CD4-positive, CD25-positive, alpha-beta regulatory T cell (primary cell): ENCODE data around the gene MARVELD1. TPM values are rescaled to one million over a fixed set of nuclear protein-coding genes. Genes with fewer than 3 reads are reported as not detected.
"Not testable (repeated sequence)": the region's sequence is repeated elsewhere in the genome, so short reads cannot be mapped to it uniquely, and the experiment has no call there.

Source experiments
- ATAC-seq, 2 donors: fragments of 150-1000 bp; cut with Tn5 transposase; one replicate each; pipeline ENCODE4 v1.10.0; 2021; ENCODE audit warnings: low read depth in 2 of 2, moderate number of reproducible peaks in 2 of 2, moderate library complexity in 1 of 2
- DNase-seq, 3 donors: peaks; one replicate each; pipeline versions ENCODE4 v3.0.0 to v3.0.0-alpha.2; 2012 to 2022; ENCODE audit warnings: mixed read lengths in 1 of 3
- H3K27ac ChIP-seq: one replicate; pipeline ENCODE4 v1.7.0; 2013; ENCODE audit warnings: mild to moderate bottlenecking, low read length; ENCODE audit not compliant: insufficient read depth, poor library complexity, severe bottlenecking
- H3K27me3 ChIP-seq: one replicate; pipeline ENCODE4 v1.7.0; 2013; ENCODE audit warnings: low read length; ENCODE audit not compliant: control insufficient read depth, insufficient read depth
- H3K36me3 ChIP-seq: one replicate; pipeline ENCODE4 v1.7.0; 2013; ENCODE audit warnings: mild to moderate bottlenecking, low read length, moderate library complexity; ENCODE audit not compliant: control insufficient read depth, insufficient read depth
- H3K4me1 ChIP-seq: 2 replicates; pipeline ENCODE4 v1.7.0; 2013; ENCODE audit warnings: mild to moderate bottlenecking, low read length; ENCODE audit not compliant: insufficient read depth, control insufficient read depth, poor library complexity, severe bottlenecking
- H3K4me3 ChIP-seq: one replicate; pipeline ENCODE4 v1.7.0; 2013; ENCODE audit warnings: low read depth, mild to moderate bottlenecking, low read length, moderate library complexity
- H3K9me3 ChIP-seq, 2 experiments: 1 replicate in 1 of 2; 2 replicates in 1 of 2; pipeline ENCODE4 v1.7.0; 2013; ENCODE audit warnings: low read length in 2 of 2, mild to moderate bottlenecking in 1 of 2, moderate library complexity in 1 of 2; ENCODE audit not compliant: control insufficient read depth in 2 of 2
- H3K27ac Mint-ChIP-seq, 3 donors: one replicate each; pipeline ENCODE4 v1.8.0; 2020 to 2022; ENCODE audit warnings: mild to moderate bottlenecking in 3 of 3, mixed read lengths in 3 of 3, moderate library complexity in 2 of 3
- H3K27me3 Mint-ChIP-seq: one replicate; pipeline ENCODE4 v1.8.0; 2022; ENCODE audit warnings: mild to moderate bottlenecking, mixed read lengths
- H3K36me3 Mint-ChIP-seq: one replicate; pipeline ENCODE4 v1.8.0; 2020; ENCODE audit warnings: mixed read lengths
- H3K4me1 Mint-ChIP-seq, 4 donors: one replicate each; pipeline ENCODE4 v1.8.0; 2020 to 2022; ENCODE audit warnings: mixed read lengths in 4 of 4, mild to moderate bottlenecking in 1 of 4
- H3K4me3 Mint-ChIP-seq, 4 donors: one replicate each; pipeline ENCODE4 v1.8.0; 2020 to 2022; ENCODE audit warnings: mild to moderate bottlenecking in 4 of 4, mixed read lengths in 4 of 4, moderate library complexity in 3 of 4
- H3K9me3 Mint-ChIP-seq, 7 donors: one replicate each; pipeline ENCODE4 v1.8.0; 2020 to 2022; ENCODE audit warnings: mixed read lengths in 7 of 7, mild to moderate bottlenecking in 3 of 7, moderate library complexity in 2 of 7
- polyA plus RNA-seq, 4 donors: library from polyadenylated mRNA; unstranded; fragments of 300-500 nt; fragmentation: Illumina TruSeq; gene quantifications; one replicate each; pipeline ENCODE4 v1.2.3, GENCODE V29; 2021
- total RNA-seq: library from RNA; stranded (reverse); gene quantifications from one replicate; pipeline ENCODE4 v1.2.3, GENCODE V29; 2022

The MARVELD1 gene
- total and polyA plus RNA-seq, 5 donors from 2014 or later, result 0.62 TPM; not detected in 4

- H3K27me3 Mint-ChIP-seq, result no peaks in the 10 kb centered on the region
- H3K27ac Mint-ChIP-seq, result peak overlapping the region in 1 of 3 donors; percentile 20
- H3K4me3 Mint-ChIP-seq, result no peak overlapping the region
- H3K4me1 Mint-ChIP-seq, result peaks cover 0 to 6% (median 4%) of the 10 kb centered on the region in 4 donors
- no peaks in the 10 kb centered on the region for H3K9me3 Mint-ChIP-seq
- ATAC-seq (peak; percentile 78 to 87), DNase-seq (peak; percentile 35 to 68 (median 57))
- Histone ChIP-seq H3K4me3 (no peak overlapping the region), H3K27ac (no peak overlapping the region), H3K36me3 (peaks cover 26% of the 10 kb centered on the region), H3K4me1 (peaks cover 3% of the 10 kb centered on the region), H3K9me3 (no peaks in the 10 kb centered on the region), H3K27me3 (no peaks in the 10 kb centered on the region)
- peaks cover 18% of the 10 kb centered on the region for H3K36me3 Mint-ChIP-seq
Measured at GRCh38 chr10:97676770-97677581, 36.6 kb upstream of the MARVELD1 start.

DNA sequence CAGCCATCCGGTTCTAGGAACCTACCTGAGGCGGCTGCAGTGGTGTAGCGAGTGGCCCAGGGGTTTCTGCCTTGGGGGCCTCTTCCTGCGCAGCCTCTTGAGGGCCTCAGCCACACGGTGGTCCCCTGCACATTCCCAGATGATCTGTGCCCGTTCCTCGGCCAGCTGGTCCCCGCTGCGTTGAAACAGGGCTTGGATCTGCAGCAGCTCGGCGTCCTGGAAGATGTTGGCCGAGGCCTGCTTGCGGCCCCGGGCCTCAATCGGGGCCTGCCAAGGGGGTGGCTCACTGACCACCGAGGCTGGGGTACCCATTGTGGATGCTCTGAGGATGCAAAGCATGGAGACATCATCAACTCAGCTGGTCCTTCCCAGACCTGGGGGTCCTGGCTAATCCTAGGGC is 33.9 kb upstream of the MARVELD1 start:
- Mint-ChIP-seq H3K27me3 (no peaks in the 10 kb centered on the region), H3K27ac (no peak overlapping the region), H3K4me3 (no peak overlapping the region), H3K36me3 (peaks cover 4% of the 10 kb centered on the region), H3K9me3 (no peaks in the 10 kb centered on the region), H3K4me1 (peaks cover 0 to 7% (median 5%) of the 10 kb centered on the region in 4 donors)
- Histone ChIP-seq H3K9me3 (no peaks in the 10 kb centered on the region), H3K36me3 (peaks cover 15% of the 10 kb centered on the region), H3K4me3 (no peak overlapping the region), H3K4me1 (peaks cover 3% of the 10 kb centered on the region), H3K27me3 (no peaks in the 10 kb centered on the region), H3K27ac (no peak overlapping the region)
- ATAC-seq (no peak), DNase-seq (no peak)

DNA sequence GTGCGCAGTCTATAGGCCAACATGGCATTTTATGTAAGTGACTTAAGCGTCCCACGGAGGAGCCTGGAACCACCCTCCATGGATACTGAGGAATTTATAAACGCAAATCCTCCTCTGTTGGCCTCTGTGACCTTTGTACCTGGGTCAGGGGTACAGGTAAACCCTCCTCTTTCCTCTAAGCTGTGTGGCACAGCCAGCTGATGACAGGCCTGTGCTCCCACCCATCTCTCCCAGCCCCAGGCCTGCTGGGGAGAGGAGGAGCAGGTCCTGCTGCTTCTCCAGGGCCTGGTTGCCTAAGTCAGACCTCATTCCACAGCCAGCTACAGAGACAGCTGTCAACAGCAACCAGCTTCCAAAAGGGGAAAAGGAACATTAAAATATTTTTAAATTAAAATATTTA is 31.5 kb upstream of the MARVELD1 start:
- peaks cover 4 to 26% (median 10%) of the 10 kb centered on the region in 4 donors for H3K4me1 Mint-ChIP-seq
- H3K4me1 ChIP-seq, result peaks cover 11% of the 10 kb centered on the region
- no peaks in the 10 kb centered on the region for H3K9me3 Mint-ChIP-seq
- no peaks in the 10 kb centered on the region for H3K27me3 Mint-ChIP-seq
- no peaks in the 10 kb centered on the region for H3K36me3 Mint-ChIP-seq
- no peaks in the 10 kb centered on the region for H3K9me3 ChIP-seq
- no peak overlapping the region for H3K4me3 ChIP-seq
- no peak overlapping the region for H3K27ac Mint-ChIP-seq
- no peak overlapping the region for H3K27ac ChIP-seq
- no peaks in the 10 kb centered on the region for H3K27me3 ChIP-seq
- peaks cover 2% of the 10 kb centered on the region for H3K36me3 ChIP-seq
- H3K4me3 Mint-ChIP-seq, result no peak overlapping the region
- DNase-seq (no peak), ATAC-seq (no peak)

GRCh38 chr10:97683556-97684367 is 29.8 kb upstream of the MARVELD1 start:
- Mint-ChIP-seq H3K27ac (no peak overlapping the region), H3K4me1 (peaks cover 10 to 31% (median 18%) of the 10 kb centered on the region in 4 donors), H3K4me3 (peak overlapping the region in 2 of 4 donors; percentile 27 to 41), H3K27me3 (no peaks in the 10 kb centered on the region), H3K9me3 (no peaks in the 10 kb centered on the region), H3K36me3 (no peaks in the 10 kb centered on the region)
- Histone ChIP-seq H3K27me3 (no peaks in the 10 kb centered on the region), H3K27ac (no peak overlapping the region), H3K36me3 (no peaks in the 10 kb centered on the region), H3K9me3 (no peaks in the 10 kb centered on the region), H3K4me3 (no peak overlapping the region), H3K4me1 (peaks cover 16% of the 10 kb centered on the region)
- DNase-seq, result no peak
- ATAC-seq, result no peak

- H3K27ac ChIP-seq, H3K9me3 Mint-ChIP-seq, H3K36me3 Mint-ChIP-seq, H3K4me3 ChIP-seq, DNase-seq, ATAC-seq, H3K27ac Mint-ChIP-seq, H3K27me3 Mint-ChIP-seq, H3K27me3 ChIP-seq, H3K36me3 ChIP-seq, H3K9me3 ChIP-seq: not testable (repeated sequence)
- peaks cover 16% of the 10 kb centered on the region for H3K4me1 ChIP-seq
- peaks cover 10 to 31% (median 18%) of the 10 kb centered on the region in 4 donors for H3K4me1 Mint-ChIP-seq
- H3K4me3 Mint-ChIP-seq, result peak overlapping the region in 1 of 4 donors; percentile 4
Measured at GRCh38 chr10:97684368-97684713, 29.2 kb upstream of the MARVELD1 start.

GRCh38 chr10:97684866-97685394 is 28.6 kb upstream of the MARVELD1 start:
- Histone ChIP-seq H3K9me3 (no peaks in the 10 kb centered on the region), H3K27ac (no peak overlapping the region), H3K36me3 (no peaks in the 10 kb centered on the region), H3K4me3 (no peak overlapping the region), H3K4me1 (peaks cover 16% of the 10 kb centered on the region), H3K27me3 (no peaks in the 10 kb centered on the region)
- Mint-ChIP-seq H3K4me3 (peak overlapping the region in 3 of 4 donors; percentile 9 to 89 (median 41)), H3K27ac (no peak overlapping the region), H3K27me3 (no peaks in the 10 kb centered on the region), H3K4me1 (peaks cover 10 to 31% (median 18%) of the 10 kb centered on the region in 4 donors), H3K36me3 (no peaks in the 10 kb centered on the region), H3K9me3 (no peaks in the 10 kb centered on the region)
- no peak for ATAC-seq
- no peak for DNase-seq

DNA sequence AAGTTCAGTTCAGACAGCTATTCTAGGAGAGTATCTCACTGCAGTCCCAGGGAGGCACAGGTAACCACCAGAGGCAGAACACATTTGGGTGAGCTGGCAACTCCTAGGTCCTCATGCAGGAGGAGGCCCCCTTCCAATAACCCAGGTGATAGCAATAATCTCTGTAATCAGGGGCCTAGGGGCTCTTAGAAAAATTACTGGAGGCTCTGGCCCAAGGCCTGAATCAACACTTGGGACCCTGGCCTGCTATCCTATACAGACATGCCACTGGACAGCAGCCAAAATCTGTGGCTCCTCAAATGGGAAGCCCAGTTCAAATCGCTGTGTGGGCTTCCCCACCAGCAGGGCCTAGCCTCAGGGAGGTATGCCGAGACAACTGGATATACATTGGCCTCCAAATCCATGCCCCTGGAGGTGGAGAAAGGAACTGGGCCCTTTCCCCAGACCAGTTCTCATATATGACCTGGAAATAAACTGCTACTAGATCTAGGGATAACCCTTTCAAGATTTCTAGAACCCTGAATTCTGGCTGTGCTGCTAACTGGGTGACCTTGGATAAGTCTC is 28.1 kb upstream of the MARVELD1 start:
- H3K4me3 Mint-ChIP-seq, result peak overlapping the region; percentile 41 to 91 (median 76)
- ATAC-seq, result no peak
- DNase-seq, result no peak

More for the DNA sequence above, 28.1 kb upstream of the MARVELD1 start:
- peaks cover 16% of the 10 kb centered on the region for H3K4me1 ChIP-seq
- peaks cover 10 to 31% (median 18%) of the 10 kb centered on the region in 4 donors for H3K4me1 Mint-ChIP-seq
- peak overlapping the region in 1 of 3 donors; percentile 87 for H3K27ac Mint-ChIP-seq
- H3K27me3 ChIP-seq, result no peaks in the 10 kb centered on the region
- H3K4me3 ChIP-seq, result no peak overlapping the region
- H3K27ac ChIP-seq, result no peak overlapping the region
- H3K9me3 ChIP-seq, result no peaks in the 10 kb centered on the region
- no peaks in the 10 kb centered on the region for H3K36me3 ChIP-seq
- no peaks in the 10 kb centered on the region for H3K36me3 Mint-ChIP-seq
- peaks cover 3% of the 10 kb centered on the region for H3K27me3 Mint-ChIP-seq
- H3K9me3 Mint-ChIP-seq, result no peaks in the 10 kb centered on the region
